ENCODE data around the gene DOC2B. TPM values are rescaled to one million over a fixed set of nuclear protein-coding genes. Genes with fewer than 3 reads are reported as not detected.
"Not testable (repeated sequence)": the region's sequence is repeated elsewhere in the genome, so short reads cannot be mapped to it uniquely, and the experiment has no call there.

Gene DOC2B
- total RNA-seq, 1 donor from 2014 or later: 0.11 TPM

DNA sequence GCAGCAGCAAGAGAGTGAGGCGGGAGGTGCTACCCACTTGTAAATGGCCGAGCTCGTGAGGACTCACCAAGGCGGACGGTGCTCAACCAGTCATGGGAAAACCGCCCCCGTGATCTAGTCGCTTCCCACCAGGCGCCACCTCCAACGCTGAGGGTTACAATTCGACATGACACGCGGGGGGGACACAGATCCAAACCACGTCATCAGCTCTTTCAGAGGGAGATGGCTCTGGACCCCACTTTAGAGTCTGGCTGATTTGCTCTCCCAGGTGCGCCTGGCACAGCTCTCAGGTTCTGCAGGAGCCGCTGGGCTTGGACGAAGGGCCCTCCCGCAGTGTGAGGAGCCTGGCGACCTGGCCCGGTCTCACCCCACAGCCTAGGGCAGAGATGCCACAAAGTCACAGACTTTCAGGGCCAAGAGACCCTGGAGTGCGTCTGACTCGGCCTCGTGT lies 21.1 kb upstream of the DOC2B start:
- Histone ChIP-seq H2AFZ (ENCODE audit: low read depth, low read length) (no peak overlapping the region), H4K20me1 (ENCODE audit: insufficient read depth, low read length) (no peaks in the 10 kb centered on the region), H3K4me3 (ENCODE audit: insufficient read depth, low read depth, low read length) (no peak overlapping the region), H3K9ac (ENCODE audit: low read length) (no peak overlapping the region), H3K9me3 (ENCODE audit: insufficient read depth, low read depth, low read length) (no peaks in the 10 kb centered on the region), H3K27me3 (ENCODE audit: insufficient read depth, low read length) (peaks cover 9% of the 10 kb centered on the region), H3K27ac (ENCODE audit: low read depth, low read length) (no peak overlapping the region), H3K36me3 (ENCODE audit: insufficient read depth, low read length) (no peaks in the 10 kb centered on the region), H3K4me2 (ENCODE audit: low read length) (no peak overlapping the region), H3K4me1 (ENCODE audit: insufficient read depth, low read length) (no peaks in the 10 kb centered on the region), H3K79me2 (ENCODE audit: insufficient read depth, low read length) (no peaks in the 10 kb centered on the region)
- no peak overlapping the region for H3K27ac Mint-ChIP-seq (ENCODE audit: unreplicated experiment)
- peaks cover 4% of the 10 kb centered on the region for H3K36me3 Mint-ChIP-seq (ENCODE audit: low read depth, unreplicated experiment)
- TF ChIP-seq, protein P1, sequence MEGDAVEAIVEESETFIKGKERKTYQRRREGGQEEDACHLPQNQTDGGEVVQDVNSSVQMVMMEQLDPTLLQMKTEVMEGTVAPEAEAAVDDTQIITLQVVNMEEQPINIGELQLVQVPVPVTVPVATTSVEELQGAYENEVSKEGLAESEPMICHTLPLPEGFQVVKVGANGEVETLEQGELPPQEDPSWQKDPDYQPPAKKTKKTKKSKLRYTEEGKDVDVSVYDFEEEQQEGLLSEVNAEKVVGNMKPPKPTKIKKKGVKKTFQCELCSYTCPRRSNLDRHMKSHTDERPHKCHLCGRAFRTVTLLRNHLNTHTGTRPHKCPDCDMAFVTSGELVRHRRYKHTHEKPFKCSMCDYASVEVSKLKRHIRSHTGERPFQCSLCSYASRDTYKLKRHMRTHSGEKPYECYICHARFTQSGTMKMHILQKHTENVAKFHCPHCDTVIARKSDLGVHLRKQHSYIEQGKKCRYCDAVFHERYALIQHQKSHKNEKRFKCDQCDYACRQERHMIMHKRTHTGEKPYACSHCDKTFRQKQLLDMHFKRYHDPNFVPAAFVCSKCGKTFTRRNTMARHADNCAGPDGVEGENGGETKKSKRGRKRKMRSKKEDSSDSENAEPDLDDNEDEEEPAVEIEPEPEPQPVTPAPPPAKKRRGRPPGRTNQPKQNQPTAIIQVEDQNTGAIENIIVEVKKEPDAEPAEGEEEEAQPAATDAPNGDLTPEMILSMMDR (IDR thresholded peaks at IDR 0.05; ENCODE audit: insufficient read depth, low read depth, low read length): no peak
- no peak for TF ChIP-seq EZH2 (IDR thresholded peaks at IDR 0.05; ENCODE audit: insufficient read depth, low read length)
- H3K27me3 Mint-ChIP-seq (ENCODE audit: low read depth, unreplicated experiment): peaks cover 33% of the 10 kb centered on the region
- FAIRE-seq: no peak
- peaks cover 9% of the 10 kb centered on the region for H3K4me1 Mint-ChIP-seq (ENCODE audit: low read depth, unreplicated experiment)
- DNase-seq (ENCODE audit: low read depth): no peak
- H3K9me3 Mint-ChIP-seq (ENCODE audit: unreplicated experiment): no peaks in the 10 kb centered on the region
- no peak overlapping the region for H3K4me3 Mint-ChIP-seq (ENCODE audit: unreplicated experiment)

DNA sequence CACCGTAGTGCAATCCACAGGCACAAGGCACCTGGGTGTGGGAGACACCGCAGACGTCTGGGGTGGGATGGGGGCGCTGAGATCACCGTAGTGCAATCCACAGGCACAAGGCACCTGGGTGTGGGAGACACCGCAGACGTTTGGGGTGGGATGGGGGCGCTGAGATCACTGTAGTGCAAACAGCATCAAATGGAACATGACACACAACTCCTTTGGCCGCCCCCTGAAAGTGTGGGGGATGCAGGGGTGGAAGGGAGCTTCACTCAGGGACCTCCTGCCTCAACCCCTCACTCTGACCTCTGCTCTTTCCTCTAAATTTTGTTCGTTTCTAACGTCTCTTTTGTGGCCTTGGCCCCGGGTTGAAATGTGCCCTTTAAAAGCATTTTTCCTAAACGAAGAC lies 20.3 kb upstream of the DOC2B start:
- not testable (repeated sequence) for H3K9me3 ChIP-seq (ENCODE audit: insufficient read depth, low read depth, low read length); H3K9me3 Mint-ChIP-seq (ENCODE audit: unreplicated experiment); H3K4me2 ChIP-seq (ENCODE audit: low read length); H3K27ac ChIP-seq (ENCODE audit: low read depth, low read length); H3K36me3 Mint-ChIP-seq (ENCODE audit: low read depth, unreplicated experiment); H3K4me3 Mint-ChIP-seq (ENCODE audit: unreplicated experiment); H3K4me3 ChIP-seq (ENCODE audit: insufficient read depth, low read depth, low read length); H3K36me3 ChIP-seq (ENCODE audit: insufficient read depth, low read length); H3K4me1 Mint-ChIP-seq (ENCODE audit: low read depth, unreplicated experiment); DNase-seq (ENCODE audit: low read depth); H3K27me3 ChIP-seq (ENCODE audit: insufficient read depth, low read length); H3K4me1 ChIP-seq (ENCODE audit: insufficient read depth, low read length); H4K20me1 ChIP-seq (ENCODE audit: insufficient read depth, low read length); H3K27ac Mint-ChIP-seq (ENCODE audit: unreplicated experiment); H3K9ac ChIP-seq (ENCODE audit: low read length); H3K79me2 ChIP-seq (ENCODE audit: insufficient read depth, low read length); FAIRE-seq; H2AFZ ChIP-seq (ENCODE audit: low read depth, low read length)
- H3K27me3 Mint-ChIP-seq (ENCODE audit: low read depth, unreplicated experiment): peaks cover 31% of the 10 kb centered on the region

GRCh38 chr17:201257-201656 lies 19.8 kb upstream of the DOC2B start:
- not testable (repeated sequence) for H3K36me3 Mint-ChIP-seq (ENCODE audit: low read depth, unreplicated experiment); H3K4me3 ChIP-seq (ENCODE audit: insufficient read depth, low read depth, low read length); H3K9me3 Mint-ChIP-seq (ENCODE audit: unreplicated experiment); H3K4me1 Mint-ChIP-seq (ENCODE audit: low read depth, unreplicated experiment); H3K4me2 ChIP-seq (ENCODE audit: low read length); H3K9me3 ChIP-seq (ENCODE audit: insufficient read depth, low read depth, low read length); H3K4me1 ChIP-seq (ENCODE audit: insufficient read depth, low read length); H4K20me1 ChIP-seq (ENCODE audit: insufficient read depth, low read length); H3K36me3 ChIP-seq (ENCODE audit: insufficient read depth, low read length); FAIRE-seq; DNase-seq (ENCODE audit: low read depth); H3K9ac ChIP-seq (ENCODE audit: low read length); H2AFZ ChIP-seq (ENCODE audit: low read depth, low read length); H3K4me3 Mint-ChIP-seq (ENCODE audit: unreplicated experiment); H3K27ac Mint-ChIP-seq (ENCODE audit: unreplicated experiment); H3K79me2 ChIP-seq (ENCODE audit: insufficient read depth, low read length); H3K27ac ChIP-seq (ENCODE audit: low read depth, low read length)
- peaks cover 11% of the 10 kb centered on the region for H3K27me3 ChIP-seq (ENCODE audit: insufficient read depth, low read length)
- H3K27me3 Mint-ChIP-seq (ENCODE audit: low read depth, unreplicated experiment): peaks cover 31% of the 10 kb centered on the region

DNA sequence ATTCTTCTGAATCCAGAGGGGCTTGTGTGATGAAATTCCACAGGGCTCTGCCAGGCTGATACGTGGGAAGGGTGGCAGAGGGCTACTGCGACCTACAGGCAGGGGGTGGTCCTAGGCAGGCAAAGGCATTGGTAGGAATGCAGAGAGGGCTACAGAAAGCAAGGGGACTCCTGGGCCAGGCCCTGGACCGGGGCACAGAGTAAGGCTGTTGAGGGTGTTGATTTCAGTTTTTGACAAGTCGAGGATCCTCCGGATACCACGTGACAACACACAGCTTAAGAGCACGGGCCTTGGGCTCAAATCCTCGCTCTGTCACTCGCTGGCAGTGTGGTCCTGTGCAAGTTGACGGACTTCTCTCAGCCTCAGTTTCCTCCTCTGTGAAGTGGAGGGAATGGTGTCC lies 19.1 kb upstream of the DOC2B start:
- no peak overlapping the region for H3K9ac ChIP-seq (ENCODE audit: low read length)
- no peaks in the 10 kb centered on the region for H3K79me2 ChIP-seq (ENCODE audit: insufficient read depth, low read length)
- Mint-ChIP-seq H3K4me1 (ENCODE audit: low read depth, unreplicated experiment) (peaks cover 9% of the 10 kb centered on the region), H3K36me3 (ENCODE audit: low read depth, unreplicated experiment) (no peaks in the 10 kb centered on the region), H3K9me3 (ENCODE audit: unreplicated experiment) (no peaks in the 10 kb centered on the region), H3K4me3 (ENCODE audit: unreplicated experiment) (no peak overlapping the region), H3K27ac (ENCODE audit: unreplicated experiment) (no peak overlapping the region), H3K27me3 (ENCODE audit: low read depth, unreplicated experiment) (peaks cover 31% of the 10 kb centered on the region)
- DNase-seq (ENCODE audit: low read depth) (no peak), FAIRE-seq (no peak)
- H2AFZ ChIP-seq (ENCODE audit: low read depth, low read length): no peak overlapping the region
- no peak overlapping the region for H3K4me3 ChIP-seq (ENCODE audit: insufficient read depth, low read depth, low read length)
- H3K27me3 ChIP-seq (ENCODE audit: insufficient read depth, low read length): peaks cover 13% of the 10 kb centered on the region
- TF ChIP-seq, protein P1 (IDR thresholded peaks at IDR 0.05; ENCODE audit: insufficient read depth, low read depth, low read length): no peak
- TF ChIP-seq EZH2 (IDR thresholded peaks at IDR 0.05; ENCODE audit: insufficient read depth, low read length): no peak
- no peaks in the 10 kb centered on the region for H4K20me1 ChIP-seq (ENCODE audit: insufficient read depth, low read length)
- no peak overlapping the region for H3K27ac ChIP-seq (ENCODE audit: low read depth, low read length)
- H3K9me3 ChIP-seq (ENCODE audit: insufficient read depth, low read depth, low read length): no peaks in the 10 kb centered on the region
- H3K4me1 ChIP-seq (ENCODE audit: insufficient read depth, low read length): no peaks in the 10 kb centered on the region
- H3K36me3 ChIP-seq (ENCODE audit: insufficient read depth, low read length): no peaks in the 10 kb centered on the region
- no peak overlapping the region for H3K4me2 ChIP-seq (ENCODE audit: low read length)

All from astrocyte (in vitro differentiated cells and primary cell).